GM23338 (cell line): ENCODE results near the gene KYAT1. TPM values are rescaled to one million over a fixed set of nuclear protein-coding genes. Genes with fewer than 3 reads are reported as not detected.

Experiments
- ATAC-seq: fragments of 200-7000 bp; cut with Tn5 transposase; 3 replicates; pipeline ENCODE4 v1.9.1; 2020
- DNase-seq: peaks from one replicate; pipeline ENCODE4 v3.0.0-alpha.2; 2015; ENCODE audit warnings: low spot score
- H2AFZ ChIP-seq: fragments of 200-600 bp; sonication (generic); 2 replicates; pipeline ENCODE4 v1.8.0; 2016; ENCODE audit warnings: antibody characterized with exemption, mild to moderate bottlenecking, moderate library complexity
- H3F3A ChIP-seq: fragments of 200-600 bp; sonication (generic); replicated peaks from 2 replicates; pipeline ENCODE4 v1.8.0; 2017; ENCODE audit warnings: antibody characterized with exemption, mixed run types, low read depth
- H3K27ac ChIP-seq: fragments of 200-600 bp; sonication (generic); 2 replicates; pipeline ENCODE4 v1.6.1; 2016; ENCODE audit warnings: low read depth
- H3K27me3 ChIP-seq: fragments of 200-600 bp; sonication (generic); 2 replicates; pipeline ENCODE4 v1.8.0; 2016; ENCODE audit warnings: mild to moderate bottlenecking, mixed run types, moderate library complexity; ENCODE audit not compliant: insufficient read depth
- H3K36me3 ChIP-seq: fragments of 200-600 bp; sonication (generic); 2 replicates; pipeline ENCODE4 v1.8.0; 2016; ENCODE audit warnings: mild to moderate bottlenecking; ENCODE audit not compliant: insufficient read depth
- H3K4me1 ChIP-seq: fragments of 200-600 bp; sonication (generic); 2 replicates; pipeline ENCODE4 v1.8.0; 2016; ENCODE audit warnings: mild to moderate bottlenecking, moderate library complexity; ENCODE audit not compliant: insufficient read depth
- H3K4me2 ChIP-seq: fragments of 200-600 bp; sonication (generic); 2 replicates; pipeline ENCODE4 v1.7.1; 2017; ENCODE audit warnings: mixed run types
- H3K4me3 ChIP-seq: fragments of 200-600 bp; sonication (generic); 2 replicates; pipeline ENCODE4 v1.6.1; 2016; ENCODE audit warnings: mixed run types
- H3K79me2 ChIP-seq: fragments of 200-600 bp; sonication (generic); replicated peaks from 2 replicates; pipeline ENCODE4 v1.8.0; 2017; ENCODE audit warnings: mild to moderate bottlenecking; ENCODE audit not compliant: insufficient read depth
- H3K9me2 ChIP-seq: fragments of 200-600 bp; sonication (generic); 2 replicates; pipeline ENCODE4 v1.8.0; 2017; ENCODE audit not compliant: insufficient read depth
- H4K20me1 ChIP-seq: fragments of 200-600 bp; sonication (generic); replicated peaks from 2 replicates; pipeline ENCODE4 v1.8.0; 2017; ENCODE audit warnings: mild to moderate bottlenecking; ENCODE audit not compliant: insufficient read depth
- H3K27ac Mint-ChIP-seq: 2 replicates; pipeline ENCODE4 v1.8.0; 2020; ENCODE audit warnings: inconsistent platforms, mild to moderate bottlenecking, moderate library complexity, mixed read lengths
- H3K27me3 Mint-ChIP-seq: 3 replicates; pipeline ENCODE4 v1.8.0; 2022; ENCODE audit warnings: low read depth, mild to moderate bottlenecking, moderate library complexity, mixed read lengths, inconsistent platforms; ENCODE audit not compliant: insufficient read depth, poor library complexity
- H3K36me3 Mint-ChIP-seq: 3 replicates; pipeline ENCODE4 v1.8.0; 2021; ENCODE audit warnings: low read depth, mild to moderate bottlenecking, inconsistent platforms, moderate library complexity, mixed read lengths
- H3K4me1 Mint-ChIP-seq: 3 replicates; pipeline ENCODE4 v1.8.0; 2020; ENCODE audit warnings: mild to moderate bottlenecking, inconsistent platforms, mixed read lengths
- H3K4me3 Mint-ChIP-seq: 3 replicates; pipeline ENCODE4 v1.8.0; 2021; ENCODE audit warnings: moderate library complexity, mild to moderate bottlenecking, inconsistent platforms, mixed read lengths
- H3K9me3 Mint-ChIP-seq: 3 replicates; pipeline ENCODE4 v1.8.0; 2020; ENCODE audit warnings: moderate library complexity, mild to moderate bottlenecking, inconsistent platforms, mixed read lengths
- CREB1 ChIP-seq: fragments of 250-450 bp; sonication (Bioruptor Pico); IDR thresholded peaks from 2 replicates; pipeline ENCODE4 v1.5.0; 2020; ENCODE audit warnings: low read depth, mild to moderate bottlenecking, moderate library complexity
- EZH2 ChIP-seq: fragments of 200-600 bp; sonication (generic); IDR thresholded peaks from one replicate; pipeline ENCODE4 v1.8.0; 2017; ENCODE audit warnings: antibody characterized with exemption, mild to moderate bottlenecking, low read depth; ENCODE audit not compliant: unreplicated experiment
- EZH2phosphoT487 ChIP-seq: fragments of 200-600 bp; sonication (generic); IDR thresholded peaks from one replicate; pipeline ENCODE4 v1.8.1; 2018; ENCODE audit warnings: antibody characterized with exemption; ENCODE audit not compliant: unreplicated experiment
- JUNB ChIP-seq: IDR thresholded peaks from one replicate; pipeline ENCODE4 v1.6.1; 2016; ENCODE audit warnings: antibody characterized with exemption; ENCODE audit not compliant: unreplicated experiment
- NANOG ChIP-seq: IDR thresholded peaks from 2 replicates; pipeline ENCODE4 v1.6.1; 2016; ENCODE audit warnings: antibody characterized with exemption, borderline replicate concordance
- STAT1 ChIP-seq: IDR thresholded peaks from one replicate; pipeline ENCODE4 v1.6.1; 2016; ENCODE audit warnings: antibody characterized with exemption; ENCODE audit not compliant: unreplicated experiment
- ZNF114 ChIP-seq: fragments of 250-450 bp; sonication (Bioruptor Pico); IDR thresholded peaks from 2 replicates; pipeline ENCODE4 v1.5.0; 2020; ENCODE audit warnings: mild to moderate bottlenecking, moderate library complexity
- ZNF331 ChIP-seq: fragments of 250-450 bp; sonication (Bioruptor Pico); IDR thresholded peaks from 2 replicates; pipeline ENCODE4 v1.5.0; 2020; ENCODE audit warnings: low read depth, mild to moderate bottlenecking, moderate library complexity
- polyA plus RNA-seq: library from polyadenylated mRNA; unstranded; fragments of >200 nt; fragmentation: Nextera tagmentation; extraction: Ambion mirVana; gene quantifications from 2 replicates; pipeline ENCODE4 v1.2.1, GENCODE V29; 2016
- total RNA-seq: library from RNA; depleted of rRNA; stranded (reverse); fragments of >200 nt; shearing (Covaris generic); gene quantifications from 2 replicates; pipeline ENCODE4 v1.2.3, GENCODE V29; 2014
- TF ChIP-seq, protein P1 (sequence below), 2 experiments: fragments of 200-600 bp in 1 of 2; sonication (generic) in 1 of 2; conservative IDR thresholded peaks; 2 replicates each; pipeline versions ENCODE4 v1.5.1 to v1.6.1; 2016 to 2017; ENCODE audit warnings: antibody characterized with exemption in 2 of 2, low read depth in 2 of 2, mild to moderate bottlenecking in 2 of 2, moderate library complexity in 1 of 2
- TF ChIP-seq, protein P2 (sequence below): IDR thresholded peaks from 2 replicates; pipeline ENCODE4 v1.6.1; 2016; ENCODE audit warnings: antibody characterized with exemption

Gene KYAT1
- total and polyA plus RNA-seq, 2 experiments from 2014 or later = 26.1 to 34.0 TPM

DNA sequence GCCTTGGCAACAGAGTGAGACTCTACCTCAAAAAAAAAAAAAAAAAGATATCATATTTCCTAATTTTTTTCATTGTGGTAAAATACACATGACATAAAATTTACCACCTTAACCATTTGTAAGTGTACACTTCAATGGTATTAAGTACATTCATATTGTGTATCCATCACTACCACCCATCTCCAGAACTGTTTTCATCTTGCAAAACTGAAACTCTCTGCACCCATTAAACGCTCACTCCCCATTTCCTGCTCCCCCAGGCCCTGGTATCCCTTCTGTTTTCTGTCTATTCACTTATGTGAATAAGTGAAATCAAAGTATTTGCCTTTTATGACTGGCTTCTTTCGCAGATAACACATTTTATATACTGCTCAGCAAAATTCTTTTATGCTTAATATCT is 13.0 kb upstream of the KYAT1 start (continued):
- TF ChIP-seq, protein P1, sequence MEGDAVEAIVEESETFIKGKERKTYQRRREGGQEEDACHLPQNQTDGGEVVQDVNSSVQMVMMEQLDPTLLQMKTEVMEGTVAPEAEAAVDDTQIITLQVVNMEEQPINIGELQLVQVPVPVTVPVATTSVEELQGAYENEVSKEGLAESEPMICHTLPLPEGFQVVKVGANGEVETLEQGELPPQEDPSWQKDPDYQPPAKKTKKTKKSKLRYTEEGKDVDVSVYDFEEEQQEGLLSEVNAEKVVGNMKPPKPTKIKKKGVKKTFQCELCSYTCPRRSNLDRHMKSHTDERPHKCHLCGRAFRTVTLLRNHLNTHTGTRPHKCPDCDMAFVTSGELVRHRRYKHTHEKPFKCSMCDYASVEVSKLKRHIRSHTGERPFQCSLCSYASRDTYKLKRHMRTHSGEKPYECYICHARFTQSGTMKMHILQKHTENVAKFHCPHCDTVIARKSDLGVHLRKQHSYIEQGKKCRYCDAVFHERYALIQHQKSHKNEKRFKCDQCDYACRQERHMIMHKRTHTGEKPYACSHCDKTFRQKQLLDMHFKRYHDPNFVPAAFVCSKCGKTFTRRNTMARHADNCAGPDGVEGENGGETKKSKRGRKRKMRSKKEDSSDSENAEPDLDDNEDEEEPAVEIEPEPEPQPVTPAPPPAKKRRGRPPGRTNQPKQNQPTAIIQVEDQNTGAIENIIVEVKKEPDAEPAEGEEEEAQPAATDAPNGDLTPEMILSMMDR (conservative IDR thresholded peaks at IDR 0.05; ENCODE audit: low read depth in 2 of 2) = no peak
- TF ChIP-seq NANOG = no peak

DNA sequence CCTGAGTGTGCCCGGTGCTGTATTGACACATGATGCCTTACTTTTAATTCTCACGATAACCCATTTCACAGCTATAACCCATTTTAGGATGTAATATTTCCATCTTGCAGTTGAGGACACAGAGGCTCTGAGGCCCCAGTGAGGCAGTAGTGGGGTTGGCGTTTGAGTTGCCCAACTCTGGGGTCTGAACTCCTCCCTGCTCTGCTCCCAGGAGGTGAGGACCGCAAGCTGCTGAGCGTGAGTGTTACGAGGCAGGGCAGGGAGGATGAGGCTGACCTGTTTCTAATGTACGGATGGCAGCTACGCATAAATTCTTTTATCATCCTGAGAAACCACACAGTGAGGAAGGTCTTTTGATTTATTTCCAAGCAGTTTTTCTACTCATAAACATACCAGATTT is 11.6 kb upstream of the KYAT1 start:
- ATAC-seq = no peak
- Histone ChIP-seq H3K27ac (peak overlapping the region; percentile 66), H3K4me1 (peaks cover 18% of the 10 kb centered on the region), H2AFZ (no peak overlapping the region), H3K4me2 (no peak overlapping the region), H3K4me3 (no peak overlapping the region), H4K20me1 (peaks cover 22% of the 10 kb centered on the region), H3K9me2 (no peaks in the 10 kb centered on the region), H3F3A (0 out of 2 replicates have a peak, but pooled peaks cover 8% of the 10 kb centered on the region), H3K79me2 (peaks cover 86% of the 10 kb centered on the region), H3K27me3 (no peaks in the 10 kb centered on the region), H3K36me3 (peaks cover 11% of the 10 kb centered on the region)
- TF ChIP-seq ZNF331 (CRISPR knock-in tag) = no peak
- TF ChIP-seq CREB1 (CRISPR knock-in tag) = no peak
- no peak for TF ChIP-seq ZNF114 (CRISPR knock-in tag)
- no peak for TF ChIP-seq STAT1
- TF ChIP-seq JUNB = no peak
- TF ChIP-seq EZH2 = no peak
- peaks cover 4% of the 10 kb centered on the region for H3K27me3 Mint-ChIP-seq
- no peaks in the 10 kb centered on the region for H3K9me3 Mint-ChIP-seq
- H3K4me3 Mint-ChIP-seq = no peak overlapping the region; the same call in 2 of the 3 replicates
- H3K36me3 Mint-ChIP-seq = peaks cover 62% of the 10 kb centered on the region
- H3K4me1 Mint-ChIP-seq = peaks cover 53% of the 10 kb centered on the region
- peak overlapping the region; percentile 15; the same call in 1 of the 2 replicates for H3K27ac Mint-ChIP-seq
- no peak for DNase-seq

DNA sequence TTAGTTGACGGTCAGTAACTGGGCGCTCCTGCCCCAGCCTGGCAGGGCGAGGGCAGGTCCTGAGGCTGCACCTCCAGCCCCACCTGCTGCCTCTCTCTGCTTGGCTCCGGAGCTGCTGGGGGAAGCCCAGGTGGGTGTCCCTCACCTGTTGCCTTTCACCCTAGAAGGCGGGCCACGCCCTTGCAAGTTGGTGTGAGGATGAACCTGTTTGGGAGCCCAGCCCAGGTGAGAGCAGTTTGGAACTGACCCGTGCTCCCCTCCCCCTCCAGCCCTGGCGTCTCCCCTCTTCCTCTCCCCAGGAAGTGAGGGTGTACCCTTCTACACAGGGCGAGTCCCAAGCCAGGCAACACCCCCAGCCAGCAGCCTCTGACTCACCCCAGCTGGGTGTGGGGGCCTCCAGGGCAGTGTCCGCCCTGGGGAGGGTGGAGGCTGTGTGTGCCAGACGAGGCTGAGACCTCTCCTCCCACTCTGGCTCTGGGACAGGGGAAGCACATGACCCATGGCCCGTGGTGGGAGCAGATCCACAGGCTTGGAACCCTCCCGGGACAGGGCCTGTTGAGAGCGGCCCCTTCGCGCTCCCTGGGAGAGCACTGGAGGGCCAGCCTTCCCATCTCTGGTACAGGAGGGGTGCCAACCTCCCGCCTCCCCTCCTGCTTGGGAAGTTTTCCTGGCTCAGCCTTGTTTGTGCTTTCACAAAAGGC is 10.6 kb upstream of the KYAT1 start:
- Histone ChIP-seq H3K4me1 (peaks cover 26% of the 10 kb centered on the region), H3K27me3 (no peaks in the 10 kb centered on the region), H3K36me3 (peaks cover 10% of the 10 kb centered on the region), H3K4me2 (no peak overlapping the region), H3K27ac (no peak overlapping the region; the same call in 1 of the 2 replicates), H3K79me2 (peaks cover 87% of the 10 kb centered on the region), H3K9me2 (no peaks in the 10 kb centered on the region), H3F3A (0 out of 2 replicates have a peak, but pooled peaks cover 14% of the 10 kb centered on the region), H4K20me1 (peaks cover 17% of the 10 kb centered on the region; the same call in 1 of the 2 replicates), H2AFZ (no peak overlapping the region), H3K4me3 (no peak overlapping the region)
- Mint-ChIP-seq H3K4me3 (no peak overlapping the region), H3K36me3 (peaks cover 64% of the 10 kb centered on the region), H3K9me3 (no peaks in the 10 kb centered on the region), H3K4me1 (peaks cover 55% of the 10 kb centered on the region), H3K27ac (no peak overlapping the region), H3K27me3 (peaks cover 1% of the 10 kb centered on the region)
- ATAC-seq = no peak
- DNase-seq = no peak
- TF ChIP-seq, protein P2, sequence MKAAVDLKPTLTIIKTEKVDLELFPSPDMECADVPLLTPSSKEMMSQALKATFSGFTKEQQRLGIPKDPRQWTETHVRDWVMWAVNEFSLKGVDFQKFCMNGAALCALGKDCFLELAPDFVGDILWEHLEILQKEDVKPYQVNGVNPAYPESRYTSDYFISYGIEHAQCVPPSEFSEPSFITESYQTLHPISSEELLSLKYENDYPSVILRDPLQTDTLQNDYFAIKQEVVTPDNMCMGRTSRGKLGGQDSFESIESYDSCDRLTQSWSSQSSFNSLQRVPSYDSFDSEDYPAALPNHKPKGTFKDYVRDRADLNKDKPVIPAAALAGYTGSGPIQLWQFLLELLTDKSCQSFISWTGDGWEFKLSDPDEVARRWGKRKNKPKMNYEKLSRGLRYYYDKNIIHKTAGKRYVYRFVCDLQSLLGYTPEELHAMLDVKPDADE = no peak
- no peak for TF ChIP-seq JUNB
- TF ChIP-seq EZH2phosphoT487 = no peak
- TF ChIP-seq, protein P1 (conservative IDR thresholded peaks at IDR 0.05; ENCODE audit: low read depth in 2 of 2) = no peak
